GM12878 (cell line): ENCODE measurements around the gene CAMKK1. TPM values are rescaled to one million over a fixed set of nuclear protein-coding genes. Genes with fewer than 3 reads are reported as not detected.

Source experiments
- ATAC-seq: fragments of 200-7000 bp; cut with Tn5 transposase; 3 replicates; pipeline ENCODE4 v1.9.1; 2020; ENCODE audit warnings: mild to moderate bottlenecking, moderate library complexity
- BruUV-seq: library from RNA; stranded (reverse); fragments of 400-500 nt; replicated peaks from 2 replicates; lab custom pipeline; 2021; lab: Mats Ljungman, UMichigan
- CTCF ChIA-PET: fragments of 300-600 bp; sonication (Branson Sonifier 250); formaldehyde crosslinking; extraction: SDS; loops from one replicate; lab custom pipeline; 2021; ENCODE audit warnings: inconsistent platforms; lab: Yijun Ruan, JAX
- POLR2A ChIA-PET: fragments of 350-600 bp; formaldehyde crosslinking; extraction: SDS; loops from one replicate; lab custom pipeline; 2021; ENCODE audit warnings: inconsistent platforms; lab: Charles Lee
- RAD21 ChIA-PET: fragments of 300-600 bp; sonication (Branson Sonifier 250); formaldehyde crosslinking; loops from one replicate; lab custom pipeline; 2023; ENCODE audit warnings: antibody characterized with exemption; ENCODE audit not compliant: unreplicated experiment; lab: Charles Lee
- SMC1A ChIA-PET: fragments of 300-600 bp; sonication (Branson Sonifier 250); formaldehyde crosslinking; loops from one replicate; lab custom pipeline; 2023; ENCODE audit not compliant: unreplicated experiment, uncharacterized antibody; lab: Charles Lee
- DNase-seq: peaks from one replicate; pipeline ENCODE4 v3.0.0-alpha.2; 2011; ENCODE audit warnings: low read depth, low spot score
- FAIRE-seq: peaks from 3 replicates; lab custom pipeline; 2011; peaks lifted over from hg19 to GRCh38; lab: Jason Lieb, UNC
- H2AFZ ChIP-seq: 2 replicates; pipeline ENCODE4 v1.6.0; 2011; ENCODE audit warnings: low read depth, low read length, control low read depth; ENCODE audit not compliant: control insufficient read depth
- H3K27ac ChIP-seq: 2 replicates; pipeline ENCODE4 v1.5.1; 2011; ENCODE audit warnings: control low read depth; ENCODE audit not compliant: control insufficient read depth, insufficient read depth
- H3K27me3 ChIP-seq, 2 experiments: replicated peaks in 1 of 2; 2 replicates each; pipeline versions ENCODE4 v1.6.0 to v1.6.1; 2011; ENCODE audit warnings: low read length in 1 of 2; ENCODE audit not compliant: control insufficient read depth in 2 of 2, insufficient read depth in 2 of 2
- H3K36me3 ChIP-seq, 2 experiments: 2 replicates each; pipeline ENCODE4 v1.5.1; 2011; ENCODE audit warnings: low read length in 1 of 2; ENCODE audit not compliant: control insufficient read depth in 2 of 2, insufficient read depth in 2 of 2
- H3K4me1 ChIP-seq: 2 replicates; pipeline ENCODE4 v1.6.1; 2011; ENCODE audit warnings: mild to moderate bottlenecking, low read length, moderate library complexity, mixed read lengths; ENCODE audit not compliant: control insufficient read depth, insufficient read depth
- H3K4me2 ChIP-seq: 2 replicates; pipeline ENCODE4 v1.6.0; 2011; ENCODE audit warnings: control low read depth; ENCODE audit not compliant: control insufficient read depth, insufficient read depth
- H3K4me3 ChIP-seq: fragments of 200-600 bp; sonication (generic); 2 replicates; pipeline ENCODE4 v1.5.1; 2016
- H3K79me2 ChIP-seq: 2 replicates; pipeline ENCODE4 v1.6.0; 2011; ENCODE audit warnings: low read length; ENCODE audit not compliant: control insufficient read depth, insufficient read depth
- H3K9ac ChIP-seq: 2 replicates; pipeline ENCODE4 v1.8.0; 2011; ENCODE audit warnings: low read length, control low read depth, mixed read lengths; ENCODE audit not compliant: control insufficient read depth, insufficient read depth
- H3K9me3 ChIP-seq: replicated peaks from 3 replicates; pipeline ENCODE4 v1.5.1; 2011; ENCODE audit warnings: mild to moderate bottlenecking, low read length; ENCODE audit not compliant: control insufficient read depth, insufficient read depth
- H4K20me1 ChIP-seq: 2 replicates; pipeline ENCODE4 v1.6.0; 2011; ENCODE audit not compliant: control insufficient read depth, insufficient read depth
- ATF3 ChIP-seq: IDR thresholded peaks from 2 replicates; pipeline ENCODE4 v1.6.1; 2011; ENCODE audit warnings: low read depth, mild to moderate bottlenecking, low read length, moderate library complexity, borderline replicate concordance; ENCODE audit errors: extremely low read depth
- CBFB ChIP-seq: IDR thresholded peaks from 2 replicates; pipeline ENCODE4 v1.6.1; 2016; ENCODE audit warnings: antibody characterized with exemption, low read depth
- NFXL1 ChIP-seq: fragments of 450-650 bp; IDR thresholded peaks from 2 replicates; pipeline ENCODE4 v1.6.1; 2017; ENCODE audit warnings: antibody characterized with exemption, mild to moderate bottlenecking, borderline replicate concordance
- POLR2AphosphoS2 ChIP-seq: IDR thresholded peaks from 2 replicates; pipeline ENCODE4 v1.6.1; 2011; ENCODE audit warnings: low read depth, mild to moderate bottlenecking, low read length, improper control_type of control experiment, moderate library complexity
- WGBS: methylation state at CpG from one replicate; pipeline ENCODE4 v1.1.6; 2016; ENCODE audit warnings: low lambda C conversion rate; ENCODE audit not compliant: insufficient replicate concordance, insufficient coverage; ENCODE audit errors: missing lambda C conversion rate; 5-methylcytosine and 5-hydroxymethylcytosine counted together
- in situ Hi-C: fragments of 300-500 bp; cut with MboI; formaldehyde crosslinking; loops from 9 replicates; pipeline ENCODE4 v1.14.3; 2018; ENCODE audit warnings: mixed read lengths
- intact Hi-C: fragments of 100-400 bp; cut with micrococcal nuclease; formaldehyde crosslinking; loops from one replicate; pipeline ENCODE4 v1.14.2; 2022; ENCODE audit not compliant: unreplicated experiment
- polyA plus RNA-seq, 11 experiments: library from polyadenylated mRNA; depleted of rRNA in 4 of 11; unstranded in 6 of 11; stranded (reverse) in 5 of 11; fragments of >200 nt; fragmentation: Nextera tagmentation in 4 of 11; fragmentation: Illumina TruSeq in 1 of 11; extraction: Ambion mirVana in 4 of 11; extraction: Trizol in 1 of 11; gene quantifications; 1 replicate in 1 of 11; 2 replicates in 10 of 11; pipeline versions ENCODE4 v1.2.1 to v1.2.3, GENCODE V29; 2011 to 2016; ENCODE audit warnings: inconsistent platforms in 2 of 11, missing spikeins in 2 of 11, low read depth in 1 of 11
- total RNA-seq, 4 experiments: library from RNA; depleted of rRNA in 3 of 4; stranded (reverse); fragments of >200 nt in 3 of 4; fragmentation: Illumina TruSeq in 1 of 4; extraction: Trizol in 1 of 4; gene quantifications; 2 replicates each; pipeline versions ENCODE4 v1.2.1 to v1.2.3, GENCODE V29; 2013 to 2021
- TF ChIP-seq, protein P1 (sequence below): fragments of 150-350 bp; IDR thresholded peaks from 2 replicates; pipeline ENCODE4 v1.6.1; 2016; ENCODE audit warnings: low read depth, low read length
- TF ChIP-seq, protein P2 (sequence below): IDR thresholded peaks from 2 replicates; pipeline ENCODE4 v1.6.1; 2011; ENCODE audit warnings: borderline replicate concordance, low read depth, mild to moderate bottlenecking, moderate library complexity, mixed read lengths, low read length; ENCODE audit not compliant: insufficient read depth; ENCODE audit errors: extremely low read length

CAMKK1 gene
- total and polyA plus RNA-seq, 10 of the 15 experiments (the other 5 are each of a cell fraction or from before 2014, with no cell fraction given) = 0.06 to 0.84 (median 0.37) TPM

- ATAC-seq (no peak), DNase-seq (no peak), FAIRE-seq (no peak)
- Histone ChIP-seq H3K9me3 (no peaks in the 10 kb centered on the region; the same call in 2 of the 3 replicates), H3K4me1 (peaks cover 29% of the 10 kb centered on the region), H3K27me3 (no peaks in the 10 kb centered on the region; a peak in 1 of 4 replicates), H3K27ac (no peak overlapping the region), H3K9ac (no peak overlapping the region), H3K4me2 (no peak overlapping the region), H3K36me3 (no peaks in the 10 kb centered on the region), H2AFZ (no peak overlapping the region), H3K79me2 (no peaks in the 10 kb centered on the region; the same call in 1 of the 2 replicates)
- 97% methylated on average over 12 of the region's 12 CpGs for WGBS
- POLR2A ChIA-PET = no interaction called here
- RAD21 ChIA-PET = no interaction called here
- intact Hi-C loops = no loop called here
- in situ Hi-C loops = no loop called here
- CTCF ChIA-PET = interaction anchor here (0.7 kb wide), 1 partner anchor 58 kb away, joined by 3 read pairs; no protein-coding TSS in a partner anchor
- TF ChIP-seq ATF3 (no peak), CBFB (no peak), POLR2AphosphoS2 (no peak), NFXL1 (no peak)
- TF ChIP-seq, protein P1, sequence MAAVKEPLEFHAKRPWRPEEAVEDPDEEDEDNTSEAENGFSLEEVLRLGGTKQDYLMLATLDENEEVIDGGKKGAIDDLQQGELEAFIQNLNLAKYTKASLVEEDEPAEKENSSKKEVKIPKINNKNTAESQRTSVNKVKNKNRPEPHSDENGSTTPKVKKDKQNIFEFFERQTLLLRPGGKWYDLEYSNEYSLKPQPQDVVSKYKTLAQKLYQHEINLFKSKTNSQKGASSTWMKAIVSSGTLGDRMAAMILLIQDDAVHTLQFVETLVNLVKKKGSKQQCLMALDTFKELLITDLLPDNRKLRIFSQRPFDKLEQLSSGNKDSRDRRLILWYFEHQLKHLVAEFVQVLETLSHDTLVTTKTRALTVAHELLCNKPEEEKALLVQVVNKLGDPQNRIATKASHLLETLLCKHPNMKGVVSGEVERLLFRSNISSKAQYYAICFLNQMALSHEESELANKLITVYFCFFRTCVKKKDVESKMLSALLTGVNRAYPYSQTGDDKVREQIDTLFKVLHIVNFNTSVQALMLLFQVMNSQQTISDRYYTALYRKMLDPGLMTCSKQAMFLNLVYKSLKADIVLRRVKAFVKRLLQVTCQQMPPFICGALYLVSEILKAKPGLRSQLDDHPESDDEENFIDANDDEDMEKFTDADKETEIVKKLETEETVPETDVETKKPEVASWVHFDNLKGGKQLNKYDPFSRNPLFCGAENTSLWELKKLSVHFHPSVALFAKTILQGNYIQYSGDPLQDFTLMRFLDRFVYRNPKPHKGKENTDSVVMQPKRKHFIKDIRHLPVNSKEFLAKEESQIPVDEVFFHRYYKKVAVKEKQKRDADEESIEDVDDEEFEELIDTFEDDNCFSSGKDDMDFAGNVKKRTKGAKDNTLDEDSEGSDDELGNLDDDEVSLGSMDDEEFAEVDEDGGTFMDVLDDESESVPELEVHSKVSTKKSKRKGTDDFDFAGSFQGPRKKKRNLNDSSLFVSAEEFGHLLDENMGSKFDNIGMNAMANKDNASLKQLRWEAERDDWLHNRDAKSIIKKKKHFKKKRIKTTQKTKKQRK = no peak
- TF ChIP-seq, protein P2, sequence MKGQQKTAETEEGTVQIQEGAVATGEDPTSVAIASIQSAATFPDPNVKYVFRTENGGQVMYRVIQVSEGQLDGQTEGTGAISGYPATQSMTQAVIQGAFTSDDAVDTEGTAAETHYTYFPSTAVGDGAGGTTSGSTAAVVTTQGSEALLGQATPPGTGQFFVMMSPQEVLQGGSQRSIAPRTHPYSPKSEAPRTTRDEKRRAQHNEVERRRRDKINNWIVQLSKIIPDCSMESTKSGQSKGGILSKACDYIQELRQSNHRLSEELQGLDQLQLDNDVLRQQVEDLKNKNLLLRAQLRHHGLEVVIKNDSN = no peak
- TF ChIP-seq, all 136 proteins: peak for 0
- no peaks in the 10 kb centered on the region for H4K20me1 ChIP-seq
- no TSS peak for BruUV-seq
- no peak overlapping the region for H3K4me3 ChIP-seq
- SMC1A ChIA-PET = interaction anchor here (0.9 kb wide), 1 partner anchor 65 kb away, joined by 3 read pairs; no protein-coding TSS in a partner anchor
These were observed 16.4 kb upstream of the CAMKK1 start for GRCh38 chr17:3909257-3909656.
